Gastrocnemius medialis (tissue), 4 donors: Measurements from ENCODE around the gene OR6J1. TPM values are rescaled to one million over a fixed set of nuclear protein-coding genes. Genes with fewer than 3 reads are reported as not detected.

ENCODE experiments used
- ATAC-seq, 2 donors: fragments of 150-250 bp; one replicate each; pipeline ENCODE4 v1.9.1; 2016
- DNase-seq, 2 donors: peaks; one replicate each; pipeline ENCODE4 v3.0.0-alpha.2; 2019
- H3K27ac ChIP-seq, 4 donors: fragments of 200-600 bp; sonication (generic); 1 replicate in 1 of 4; 2 replicates in 3 of 4; pipeline ENCODE4 v1.5.1; 2016 to 2018; ENCODE audit warnings: mild to moderate bottlenecking in 2 of 4, moderate library complexity in 1 of 4
- H3K27me3 ChIP-seq, 3 donors: fragments of 200-600 bp; sonication (generic) in 2 of 3; 1 replicate in 1 of 3; 2 replicates in 2 of 3; pipeline versions ENCODE4 v1.5.1 to v1.6.0; 2016 to 2019; ENCODE audit warnings: mild to moderate bottlenecking in 1 of 3, moderate library complexity in 1 of 3
- H3K36me3 ChIP-seq, 2 donors: fragments of 200-600 bp; sonication (generic) in 1 of 2; one replicate each; pipeline ENCODE4 v1.5.1; 2017 to 2018
- H3K4me1 ChIP-seq, 2 donors: fragments of 200-600 bp; sonication (generic) in 1 of 2; one replicate each; pipeline ENCODE4 v1.5.1; 2016 to 2017; ENCODE audit warnings: mild to moderate bottlenecking in 2 of 2
- H3K4me3 ChIP-seq, 4 donors: fragments of 200-600 bp; sonication (generic) in 3 of 4; 1 replicate in 1 of 4; 2 replicates in 3 of 4; pipeline ENCODE4 v1.5.1; 2016 to 2019; ENCODE audit warnings: mild to moderate bottlenecking in 2 of 4
- H3K9me3 ChIP-seq, 3 donors: fragments of 200-600 bp; sonication (generic) in 2 of 3; 1 replicate in 1 of 3; 2 replicates in 2 of 3; pipeline ENCODE4 v1.5.1; 2016 to 2019
- CTCF ChIP-seq, 5 experiments: fragments of 450-650 bp in 3 of 5; fragments of 200-600 bp in 2 of 5; sonication (generic) in 2 of 5; IDR thresholded peaks in 4 of 5; conservative IDR thresholded peaks in 1 of 5; 1 replicate in 4 of 5; 2 replicates in 1 of 5; pipeline ENCODE4 v1.5.1; 2016 to 2019; ENCODE audit warnings: antibody characterized with exemption in 5 of 5, mild to moderate bottlenecking in 3 of 5, moderate library complexity in 3 of 5
- POLR2A ChIP-seq, 2 donors: fragments of 450-650 bp; IDR thresholded peaks; one replicate each; pipeline ENCODE4 v1.6.1; 2017; ENCODE audit warnings: antibody characterized with exemption in 2 of 2, mild to moderate bottlenecking in 2 of 2, moderate library complexity in 2 of 2
- in situ Hi-C, 4 donors: fragments of 200-750 bp; cut with MboI; loops; one replicate each; pipeline versions ENCODE4 v1.15.0 to v1.8.0; 2017; ENCODE audit warnings: low sequenced_read_pairs in 4 of 4
- intact Hi-C: fragments of 100-400 bp; cut with DNase I; formaldehyde crosslinking; loops from one replicate; pipeline ENCODE4 v1.15.1; 2023; ENCODE audit warnings: low total_unique reads
- total RNA-seq, 4 donors: library from RNA; depleted of rRNA; stranded (reverse); fragments of >200 nt; gene quantifications; one replicate each; pipeline versions ENCODE4 v1.1.0 to v1.2.3, GENCODE V29; 2016

The OR6J1 gene
- total RNA-seq, 4 donors from 2014 or later, result not detected

GRCh38 chr14:22600027-22600426 is 44.1 kb downstream of the OR6J1 start:
- no peak for TF ChIP-seq CTCF (IDR thresholded peaks at IDR 0.05 in 4 of 5, conservative IDR thresholded peaks at IDR 0.05 in 1 of 5)
- no peak for TF ChIP-seq POLR2A (IDR thresholded peaks at IDR 0.05)
- H3K4me1 ChIP-seq, result peaks cover 21 to 30% of the 10 kb centered on the region in 2 donors
- in situ Hi-C loops (no loop called here), intact Hi-C loops (no loop called here)
- no peak for ATAC-seq
- H3K27ac ChIP-seq, result peak overlapping the region; percentile 89 to 98 (median 94)
- H3K4me3 ChIP-seq, result peak overlapping the region; percentile 77 to 91 (median 85)
- H3K36me3 ChIP-seq, result peaks cover 5 to 41% of the 10 kb centered on the region in 2 donors
- H3K27me3 ChIP-seq, result no peaks in the 10 kb centered on the region
- H3K9me3 ChIP-seq, result no peaks in the 10 kb centered on the region
- DNase-seq, result no peak

- intact Hi-C loops, result loop anchor here (2.0 to 10.0 kb wide), 4 partner anchors 29 to 705 kb away; partner anchors contain the start of genes BCL2L2, LRP10, PPP1R3E and RBM23
- Histone ChIP-seq H3K27ac (peak overlapping the region; percentile 89 to 98 (median 94)), H3K36me3 (peaks cover 0 to 35% of the 10 kb centered on the region in 2 donors), H3K27me3 (no peaks in the 10 kb centered on the region), H3K9me3 (no peaks in the 10 kb centered on the region), H3K4me3 (peak overlapping the region; percentile 77 to 91 (median 85)), H3K4me1 (peaks cover 21 to 30% of the 10 kb centered on the region in 2 donors)
- DNase-seq (no peak), ATAC-seq (no peak)
- TF ChIP-seq CTCF (IDR thresholded peaks at IDR 0.05 in 4 of 5, conservative IDR thresholded peaks at IDR 0.05 in 1 of 5), result no peak
- no peak for TF ChIP-seq POLR2A (IDR thresholded peaks at IDR 0.05)
- in situ Hi-C loops, result loop anchor here in 3 of 4 donors (10.0 to 25.0 kb wide), 4 partner anchors 165 to 963 kb away; partner anchors contain the start of genes HOMEZ (in 2 of the 3), AP1G2 (in 1 of the 3), BCL2L2 (in 1 of the 3) and OXA1L (in 1 of the 3)
Measured at GRCh38 chr14:22599349-22599748, 44.8 kb downstream of the OR6J1 start.

GRCh38 chr14:22598896-22599244 is 45.3 kb downstream of the OR6J1 start:
- TF ChIP-seq CTCF (IDR thresholded peaks at IDR 0.05 in 4 of 5, conservative IDR thresholded peaks at IDR 0.05 in 1 of 5), result peak in 3 of 5 experiments; percentile 8 to 26 (median 20)
- TF ChIP-seq POLR2A (IDR thresholded peaks at IDR 0.05), result peak in 1 of 2 donors; percentile 58
- in situ Hi-C loops (loop anchor here in 3 of 4 donors (10.0 to 25.0 kb wide), 4 partner anchors 166 to 963 kb away; partner anchors contain the start of genes HOMEZ (in 2 of the 3), AP1G2 (in 1 of the 3), BCL2L2 (in 1 of the 3) and OXA1L (in 1 of the 3)), intact Hi-C loops (loop anchor here (1.0 to 10.0 kb wide), 5 partner anchors 10 to 706 kb away; partner anchors contain the start of genes BCL2L2, DAD1, LRP10 and PPP1R3E)
- Histone ChIP-seq H3K36me3 (peaks cover 0 to 30% of the 10 kb centered on the region in 2 donors), H3K27me3 (no peaks in the 10 kb centered on the region), H3K4me3 (peak overlapping the region; percentile 77 to 91 (median 85)), H3K27ac (peak overlapping the region; percentile 89 to 98 (median 94)), H3K9me3 (no peaks in the 10 kb centered on the region), H3K4me1 (peaks cover 21 to 30% of the 10 kb centered on the region in 2 donors)
- ATAC-seq, result peak; percentile 94 to 97
- DNase-seq, result peak; percentile 51 to 66

- in situ Hi-C loops, result loop anchor here in 3 of 4 donors (10.0 to 25.0 kb wide), 4 partner anchors 167 to 964 kb away; partner anchors contain the start of genes HOMEZ (in 2 of the 3), AP1G2 (in 1 of the 3), BCL2L2 (in 1 of the 3) and OXA1L (in 1 of the 3)
- intact Hi-C loops, result loop anchor here (1.0 to 10.0 kb wide), 5 partner anchors 9 to 707 kb away; partner anchors contain the start of genes BCL2L2, DAD1, LRP10 and PPP1R3E
Measured at GRCh38 chr14:22598099-22598895, 45.9 kb downstream of the OR6J1 start, which contains the start of gene ABHD4. ABHD4 (plus strand) TSS chr14:22598300; CDS start chr14:22598307, 7 bp downstream.

More at GRCh38 chr14:22598099-22598895, 45.9 kb downstream of the OR6J1 start, which contains the start of gene ABHD4:
- ATAC-seq (peak; percentile 89 to 92), DNase-seq (peak; percentile 74 to 83)
- TF ChIP-seq POLR2A (IDR thresholded peaks at IDR 0.05), result peak; percentile 80 to 89
- TF ChIP-seq CTCF (IDR thresholded peaks at IDR 0.05 in 4 of 5, conservative IDR thresholded peaks at IDR 0.05 in 1 of 5), result no peak
- Histone ChIP-seq H3K4me1 (peaks cover 21 to 30% of the 10 kb centered on the region in 2 donors), H3K36me3 (peaks cover 0 to 24% of the 10 kb centered on the region in 2 donors), H3K27me3 (no peaks in the 10 kb centered on the region), H3K27ac (peak within 1 kb of the TSS; percentile 89 to 98 (median 94)), H3K4me3 (peak within 1 kb of the TSS; percentile 77 to 91 (median 85)), H3K9me3 (no peaks in the 10 kb centered on the region)
